GM23338 (cell line): Measurements from ENCODE around the gene OTOG. TPM values are rescaled to one million over a fixed set of nuclear protein-coding genes. Genes with fewer than 3 reads are reported as not detected.

Experiments
- ATAC-seq: fragments of 200-7000 bp; cut with Tn5 transposase; 3 replicates; pipeline ENCODE4 v1.9.1; 2020
- DNase-seq: peaks from one replicate; pipeline ENCODE4 v3.0.0-alpha.2; 2015; ENCODE audit warnings: low spot score
- H2AFZ ChIP-seq: fragments of 200-600 bp; sonication (generic); 2 replicates; pipeline ENCODE4 v1.8.0; 2016; ENCODE audit warnings: antibody characterized with exemption, mild to moderate bottlenecking, moderate library complexity
- H3F3A ChIP-seq: fragments of 200-600 bp; sonication (generic); replicated peaks from 2 replicates; pipeline ENCODE4 v1.8.0; 2017; ENCODE audit warnings: antibody characterized with exemption, mixed run types, low read depth
- H3K27ac ChIP-seq: fragments of 200-600 bp; sonication (generic); 2 replicates; pipeline ENCODE4 v1.6.1; 2016; ENCODE audit warnings: low read depth
- H3K27me3 ChIP-seq: fragments of 200-600 bp; sonication (generic); 2 replicates; pipeline ENCODE4 v1.8.0; 2016; ENCODE audit warnings: mild to moderate bottlenecking, mixed run types, moderate library complexity; ENCODE audit not compliant: insufficient read depth
- H3K36me3 ChIP-seq: fragments of 200-600 bp; sonication (generic); 2 replicates; pipeline ENCODE4 v1.8.0; 2016; ENCODE audit warnings: mild to moderate bottlenecking; ENCODE audit not compliant: insufficient read depth
- H3K4me1 ChIP-seq: fragments of 200-600 bp; sonication (generic); 2 replicates; pipeline ENCODE4 v1.8.0; 2016; ENCODE audit warnings: mild to moderate bottlenecking, moderate library complexity; ENCODE audit not compliant: insufficient read depth
- H3K4me2 ChIP-seq: fragments of 200-600 bp; sonication (generic); 2 replicates; pipeline ENCODE4 v1.7.1; 2017; ENCODE audit warnings: mixed run types
- H3K4me3 ChIP-seq: fragments of 200-600 bp; sonication (generic); 2 replicates; pipeline ENCODE4 v1.6.1; 2016; ENCODE audit warnings: mixed run types
- H3K79me2 ChIP-seq: fragments of 200-600 bp; sonication (generic); replicated peaks from 2 replicates; pipeline ENCODE4 v1.8.0; 2017; ENCODE audit warnings: mild to moderate bottlenecking; ENCODE audit not compliant: insufficient read depth
- H3K9me2 ChIP-seq: fragments of 200-600 bp; sonication (generic); 2 replicates; pipeline ENCODE4 v1.8.0; 2017; ENCODE audit not compliant: insufficient read depth
- H4K20me1 ChIP-seq: fragments of 200-600 bp; sonication (generic); replicated peaks from 2 replicates; pipeline ENCODE4 v1.8.0; 2017; ENCODE audit warnings: mild to moderate bottlenecking; ENCODE audit not compliant: insufficient read depth
- H3K27ac Mint-ChIP-seq: 2 replicates; pipeline ENCODE4 v1.8.0; 2020; ENCODE audit warnings: inconsistent platforms, mild to moderate bottlenecking, moderate library complexity, mixed read lengths
- H3K27me3 Mint-ChIP-seq: 3 replicates; pipeline ENCODE4 v1.8.0; 2022; ENCODE audit warnings: low read depth, mild to moderate bottlenecking, moderate library complexity, mixed read lengths, inconsistent platforms; ENCODE audit not compliant: insufficient read depth, poor library complexity
- H3K36me3 Mint-ChIP-seq: 3 replicates; pipeline ENCODE4 v1.8.0; 2021; ENCODE audit warnings: low read depth, mild to moderate bottlenecking, inconsistent platforms, moderate library complexity, mixed read lengths
- H3K4me1 Mint-ChIP-seq: 3 replicates; pipeline ENCODE4 v1.8.0; 2020; ENCODE audit warnings: mild to moderate bottlenecking, inconsistent platforms, mixed read lengths
- H3K4me3 Mint-ChIP-seq: 3 replicates; pipeline ENCODE4 v1.8.0; 2021; ENCODE audit warnings: moderate library complexity, mild to moderate bottlenecking, inconsistent platforms, mixed read lengths
- H3K9me3 Mint-ChIP-seq: 3 replicates; pipeline ENCODE4 v1.8.0; 2020; ENCODE audit warnings: moderate library complexity, mild to moderate bottlenecking, inconsistent platforms, mixed read lengths
- CREB1 ChIP-seq: fragments of 250-450 bp; sonication (Bioruptor Pico); IDR thresholded peaks from 2 replicates; pipeline ENCODE4 v1.5.0; 2020; ENCODE audit warnings: low read depth, mild to moderate bottlenecking, moderate library complexity
- EZH2 ChIP-seq: fragments of 200-600 bp; sonication (generic); IDR thresholded peaks from one replicate; pipeline ENCODE4 v1.8.0; 2017; ENCODE audit warnings: antibody characterized with exemption, mild to moderate bottlenecking, low read depth; ENCODE audit not compliant: unreplicated experiment
- REST ChIP-seq: IDR thresholded peaks from one replicate; pipeline ENCODE4 v1.6.1; 2018; ENCODE audit warnings: antibody characterized with exemption; ENCODE audit not compliant: unreplicated experiment
- STAT1 ChIP-seq: IDR thresholded peaks from one replicate; pipeline ENCODE4 v1.6.1; 2016; ENCODE audit warnings: antibody characterized with exemption; ENCODE audit not compliant: unreplicated experiment
- ZNF114 ChIP-seq: fragments of 250-450 bp; sonication (Bioruptor Pico); IDR thresholded peaks from 2 replicates; pipeline ENCODE4 v1.5.0; 2020; ENCODE audit warnings: mild to moderate bottlenecking, moderate library complexity
- ZNF331 ChIP-seq: fragments of 250-450 bp; sonication (Bioruptor Pico); IDR thresholded peaks from 2 replicates; pipeline ENCODE4 v1.5.0; 2020; ENCODE audit warnings: low read depth, mild to moderate bottlenecking, moderate library complexity
- polyA plus RNA-seq: library from polyadenylated mRNA; unstranded; fragments of >200 nt; fragmentation: Nextera tagmentation; extraction: Ambion mirVana; gene quantifications from 2 replicates; pipeline ENCODE4 v1.2.1, GENCODE V29; 2016
- total RNA-seq: library from RNA; depleted of rRNA; stranded (reverse); fragments of >200 nt; shearing (Covaris generic); gene quantifications from 2 replicates; pipeline ENCODE4 v1.2.3, GENCODE V29; 2014
- TF ChIP-seq, protein P1 (sequence below): fragments of 250-450 bp; sonication (Bioruptor Pico); IDR thresholded peaks from 2 replicates; pipeline ENCODE4 v1.5.0; 2020; ENCODE audit warnings: mild to moderate bottlenecking, moderate library complexity

Gene OTOG
- total and polyA plus RNA-seq, 2 experiments from 2014 or later, result 0.40 to 0.52 TPM

DNA sequence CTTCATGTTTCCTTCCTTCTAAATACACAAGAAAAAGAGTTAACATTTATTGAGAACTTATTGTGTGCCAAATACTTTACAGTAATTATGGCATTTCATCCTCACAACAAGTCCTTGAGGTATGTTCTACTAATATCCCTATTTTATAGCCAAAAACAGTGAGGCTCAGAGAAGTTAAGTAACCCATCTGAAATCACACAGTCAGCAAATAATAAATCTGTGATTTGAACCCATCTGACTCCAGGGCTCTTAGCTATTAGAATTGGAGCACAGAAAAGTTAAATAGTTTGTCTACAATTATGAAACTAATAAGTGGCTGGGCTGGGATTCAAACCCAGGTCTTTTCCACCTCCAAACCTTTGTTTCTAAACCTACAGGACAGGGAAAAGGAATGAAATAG is 135.8 kb downstream of the OTOG start:
- H3K27me3 Mint-ChIP-seq, result peaks cover 7% of the 10 kb centered on the region
- Histone ChIP-seq H2AFZ (no peak overlapping the region), H3K27me3 (peaks cover 11% of the 10 kb centered on the region; the same call in 1 of the 2 replicates)

More for the DNA sequence above, 135.8 kb downstream of the OTOG start:
- Histone ChIP-seq H3F3A (no peaks in the 10 kb centered on the region), H3K27ac (no peak overlapping the region), H3K4me3 (no peak overlapping the region), H4K20me1 (no peaks in the 10 kb centered on the region), H3K79me2 (no peaks in the 10 kb centered on the region), H3K4me1 (no peaks in the 10 kb centered on the region), H3K9me2 (no peaks in the 10 kb centered on the region), H3K36me3 (no peaks in the 10 kb centered on the region), H3K4me2 (no peak overlapping the region)
- H3K4me3 Mint-ChIP-seq, result no peak overlapping the region
- ATAC-seq (no peak), DNase-seq (no peak)
- H3K36me3 Mint-ChIP-seq, result no peaks in the 10 kb centered on the region
- no peak overlapping the region for H3K27ac Mint-ChIP-seq
- H3K4me1 Mint-ChIP-seq, result no peaks in the 10 kb centered on the region; the same call in 2 of the 3 replicates
- no peaks in the 10 kb centered on the region for H3K9me3 Mint-ChIP-seq
- TF ChIP-seq CREB1 (CRISPR knock-in tag) (no peak), ZNF114 (CRISPR knock-in tag) (no peak), STAT1 (no peak), EZH2 (no peak), ZNF331 (CRISPR knock-in tag) (no peak), REST (no peak)
- TF ChIP-seq, protein P1, sequence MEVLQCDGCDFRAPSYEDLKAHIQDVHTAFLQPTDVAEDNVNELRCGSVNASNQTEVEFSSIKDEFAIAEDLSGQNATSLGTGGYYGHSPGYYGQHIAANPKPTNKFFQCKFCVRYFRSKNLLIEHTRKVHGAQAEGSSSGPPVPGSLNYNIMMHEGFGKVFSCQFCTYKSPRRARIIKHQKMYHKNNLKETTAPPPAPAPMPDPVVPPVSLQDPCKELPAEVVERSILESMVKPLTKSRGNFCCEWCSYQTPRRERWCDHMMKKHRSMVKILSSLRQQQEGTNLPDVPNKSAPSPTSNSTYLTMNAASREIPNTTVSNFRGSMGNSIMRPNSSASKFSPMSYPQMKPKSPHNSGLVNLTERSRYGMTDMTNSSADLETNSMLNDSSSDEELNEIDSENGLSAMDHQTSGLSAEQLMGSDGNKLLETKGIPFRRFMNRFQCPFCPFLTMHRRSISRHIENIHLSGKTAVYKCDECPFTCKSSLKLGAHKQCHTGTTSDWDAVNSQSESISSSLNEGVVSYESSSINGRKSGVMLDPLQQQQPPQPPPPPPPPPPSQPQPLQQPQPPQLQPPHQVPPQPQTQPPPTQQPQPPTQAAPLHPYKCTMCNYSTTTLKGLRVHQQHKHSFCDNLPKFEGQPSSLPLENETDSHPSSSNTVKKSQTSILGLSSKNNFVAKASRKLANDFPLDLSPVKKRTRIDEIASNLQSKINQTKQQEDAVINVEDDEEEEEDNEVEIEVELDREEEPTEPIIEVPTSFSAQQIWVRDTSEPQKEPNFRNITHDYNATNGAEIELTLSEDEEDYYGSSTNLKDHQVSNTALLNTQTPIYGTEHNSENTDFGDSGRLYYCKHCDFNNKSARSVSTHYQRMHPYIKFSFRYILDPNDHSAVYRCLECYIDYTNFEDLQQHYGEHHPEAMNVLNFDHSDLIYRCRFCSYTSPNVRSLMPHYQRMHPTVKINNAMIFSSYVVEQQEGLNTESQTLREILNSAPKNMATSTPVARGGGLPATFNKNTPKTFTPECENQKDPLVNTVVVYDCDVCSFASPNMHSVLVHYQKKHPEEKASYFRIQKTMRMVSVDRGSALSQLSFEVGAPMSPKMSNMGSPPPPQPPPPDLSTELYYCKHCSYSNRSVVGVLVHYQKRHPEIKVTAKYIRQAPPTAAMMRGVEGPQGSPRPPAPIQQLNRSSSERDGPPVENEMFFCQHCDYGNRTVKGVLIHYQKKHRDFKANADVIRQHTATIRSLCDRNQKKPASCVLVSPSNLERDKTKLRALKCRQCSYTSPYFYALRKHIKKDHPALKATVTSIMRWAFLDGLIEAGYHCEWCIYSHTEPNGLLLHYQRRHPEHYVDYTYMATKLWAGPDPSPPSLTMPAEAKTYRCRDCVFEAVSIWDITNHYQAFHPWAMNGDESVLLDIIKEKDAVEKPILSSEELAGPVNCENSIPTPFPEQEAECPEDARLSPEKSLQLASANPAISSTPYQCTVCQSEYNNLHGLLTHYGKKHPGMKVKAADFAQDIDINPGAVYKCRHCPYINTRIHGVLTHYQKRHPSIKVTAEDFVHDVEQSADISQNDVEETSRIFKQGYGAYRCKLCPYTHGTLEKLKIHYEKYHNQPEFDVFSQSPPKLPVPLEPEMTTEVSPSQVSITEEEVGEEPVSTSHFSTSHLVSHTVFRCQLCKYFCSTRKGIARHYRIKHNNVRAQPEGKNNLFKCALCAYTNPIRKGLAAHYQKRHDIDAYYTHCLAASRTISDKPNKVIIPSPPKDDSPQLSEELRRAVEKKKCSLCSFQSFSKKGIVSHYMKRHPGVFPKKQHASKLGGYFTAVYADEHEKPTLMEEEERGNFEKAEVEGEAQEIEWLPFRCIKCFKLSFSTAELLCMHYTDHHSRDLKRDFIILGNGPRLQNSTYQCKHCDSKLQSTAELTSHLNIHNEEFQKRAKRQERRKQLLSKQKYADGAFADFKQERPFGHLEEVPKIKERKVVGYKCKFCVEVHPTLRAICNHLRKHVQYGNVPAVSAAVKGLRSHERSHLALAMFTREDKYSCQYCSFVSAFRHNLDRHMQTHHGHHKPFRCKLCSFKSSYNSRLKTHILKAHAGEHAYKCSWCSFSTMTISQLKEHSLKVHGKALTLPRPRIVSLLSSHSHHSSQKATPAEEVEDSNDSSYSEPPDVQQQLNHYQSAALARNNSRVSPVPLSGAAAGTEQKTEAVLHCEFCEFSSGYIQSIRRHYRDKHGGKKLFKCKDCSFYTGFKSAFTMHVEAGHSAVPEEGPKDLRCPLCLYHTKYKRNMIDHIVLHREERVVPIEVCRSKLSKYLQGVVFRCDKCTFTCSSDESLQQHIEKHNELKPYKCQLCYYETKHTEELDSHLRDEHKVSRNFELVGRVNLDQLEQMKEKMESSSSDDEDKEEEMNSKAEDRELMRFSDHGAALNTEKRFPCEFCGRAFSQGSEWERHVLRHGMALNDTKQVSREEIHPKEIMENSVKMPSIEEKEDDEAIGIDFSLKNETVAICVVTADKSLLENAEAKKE (CRISPR knock-in tag), result no peak
